Measurements from ENCODE around the gene BCAN.
A peak's percentile ranks its signal among the peaks of the same experiment; 100 is the strongest.

BCAN gene

GRCh38 chr1:156668801-156669637 is 27.1 kb downstream of the BCAN start:
- Histone ChIP-seq H3K4me3 (ENCODE audit: low read length) (no peak overlapping the region), H3K9ac (ENCODE audit: low read length) (no peak overlapping the region), H3K9me3 (ENCODE audit: control insufficient read depth, low read length) (no peaks in the 10 kb centered on the region), H3K36me3 (ENCODE audit: control insufficient read depth, insufficient read depth, low read length) (no peaks in the 10 kb centered on the region), H3K4me1 (ENCODE audit: control insufficient read depth, insufficient read depth, low read length) (peaks cover 15% of the 10 kb centered on the region), H3K27me3 (ENCODE audit: control insufficient read depth, insufficient read depth, low read length) (peaks cover 19% of the 10 kb centered on the region)

GRCh38 chr1:156669794-156670193 is 27.9 kb downstream of the BCAN start:
- H3K4me1 ChIP-seq (ENCODE audit: control insufficient read depth, insufficient read depth, low read length), result peaks cover 7% of the 10 kb centered on the region
- no peaks in the 10 kb centered on the region for H3K36me3 ChIP-seq (ENCODE audit: control insufficient read depth, insufficient read depth, low read length)
- no peaks in the 10 kb centered on the region for H3K9me3 ChIP-seq (ENCODE audit: control insufficient read depth, low read length)
- H3K4me3 ChIP-seq (ENCODE audit: low read length), result no peak overlapping the region
- H3K9ac ChIP-seq (ENCODE audit: low read length), result no peak overlapping the region
- H3K27me3 ChIP-seq (ENCODE audit: control insufficient read depth, insufficient read depth, low read length), result peaks cover 21% of the 10 kb centered on the region

DNA sequence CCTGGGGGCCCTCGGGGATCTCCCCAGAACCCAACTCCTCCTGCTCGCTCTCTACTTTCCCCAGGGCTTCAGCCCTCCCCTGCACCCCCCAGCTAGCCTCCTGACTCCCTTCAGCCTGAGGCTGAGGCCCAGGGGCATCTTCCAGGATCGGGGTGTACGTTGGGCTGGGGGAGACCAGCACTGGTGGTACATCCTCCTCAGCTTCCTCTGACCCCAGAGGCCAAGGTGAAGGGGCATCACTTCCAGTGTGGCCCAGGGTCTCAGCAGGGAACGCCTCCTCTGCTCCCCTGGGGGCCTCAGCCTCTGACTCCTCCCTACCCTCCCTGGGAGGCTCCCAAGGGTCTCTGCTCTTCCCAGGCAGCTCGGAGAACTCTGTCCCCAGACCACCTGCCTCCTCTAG is 28.4 kb downstream of the BCAN start:
- no peak overlapping the region for H3K4me3 ChIP-seq (ENCODE audit: low read length)
- H3K27me3 ChIP-seq (ENCODE audit: control insufficient read depth, insufficient read depth, low read length), result peaks cover 26% of the 10 kb centered on the region
- H3K9me3 ChIP-seq (ENCODE audit: control insufficient read depth, low read length), result no peaks in the 10 kb centered on the region
- peaks cover 3% of the 10 kb centered on the region for H3K4me1 ChIP-seq (ENCODE audit: control insufficient read depth, insufficient read depth, low read length)
- H3K9ac ChIP-seq (ENCODE audit: low read length), result no peak overlapping the region
- H3K36me3 ChIP-seq (ENCODE audit: control insufficient read depth, insufficient read depth, low read length), result no peaks in the 10 kb centered on the region

DNA sequence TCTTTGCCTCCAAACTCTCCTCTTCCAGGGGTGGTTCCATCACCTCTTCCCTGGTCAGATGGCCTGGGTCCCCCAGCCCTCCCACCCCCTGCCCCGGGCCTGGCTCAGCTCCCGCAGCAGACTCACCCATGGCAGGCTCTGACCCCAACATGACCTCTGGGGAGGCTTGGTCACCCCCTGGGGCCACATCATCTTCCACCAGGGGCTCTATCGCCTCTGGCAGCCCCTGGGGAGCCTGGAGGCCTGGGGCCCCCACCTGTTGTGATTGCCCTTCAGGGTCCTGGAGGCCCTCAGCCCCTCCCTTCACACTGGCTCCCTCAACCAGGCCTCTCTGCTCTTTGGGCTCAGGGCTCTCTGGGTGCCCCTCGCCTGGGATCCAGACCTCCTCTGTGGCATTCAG is 28.9 kb downstream of the BCAN start:
- H3K9ac ChIP-seq (ENCODE audit: low read length), result no peak overlapping the region
- no peaks in the 10 kb centered on the region for H3K9me3 ChIP-seq (ENCODE audit: control insufficient read depth, low read length)
- H3K4me3 ChIP-seq (ENCODE audit: low read length), result no peak overlapping the region
- H3K36me3 ChIP-seq (ENCODE audit: control insufficient read depth, insufficient read depth, low read length), result no peaks in the 10 kb centered on the region
- H3K4me1 ChIP-seq (ENCODE audit: control insufficient read depth, insufficient read depth, low read length), result no peaks in the 10 kb centered on the region
- H3K27me3 ChIP-seq (ENCODE audit: control insufficient read depth, insufficient read depth, low read length), result peaks cover 30% of the 10 kb centered on the region

GRCh38 chr1:156671804-156672203 is 29.9 kb downstream of the BCAN start:
- H3K4me1 ChIP-seq (ENCODE audit: control insufficient read depth, insufficient read depth, low read length), result peaks cover under 1% of the 10 kb centered on the region

GRCh38 chr1:156673387-156674121 is 31.6 kb downstream of the BCAN start:
- no peaks in the 10 kb centered on the region for H3K9me3 ChIP-seq (ENCODE audit: control insufficient read depth, low read length)
- peaks cover 57% of the 10 kb centered on the region for H3K27me3 ChIP-seq (ENCODE audit: control insufficient read depth, insufficient read depth, low read length)
- no peaks in the 10 kb centered on the region for H3K36me3 ChIP-seq (ENCODE audit: control insufficient read depth, insufficient read depth, low read length)
- H3K4me3 ChIP-seq (ENCODE audit: low read length), result no peak overlapping the region
- H3K9ac ChIP-seq (ENCODE audit: low read length), result peak overlapping the region; percentile 12
- peaks cover 12% of the 10 kb centered on the region for H3K4me1 ChIP-seq (ENCODE audit: control insufficient read depth, insufficient read depth, low read length)

More at GRCh38 chr1:156671804-156672203, 29.9 kb downstream of the BCAN start:
- Histone ChIP-seq H3K27me3 (ENCODE audit: control insufficient read depth, insufficient read depth, low read length) (peaks cover 40% of the 10 kb centered on the region), H3K9ac (ENCODE audit: low read length) (no peak overlapping the region), H3K9me3 (ENCODE audit: control insufficient read depth, low read length) (no peaks in the 10 kb centered on the region), H3K36me3 (ENCODE audit: control insufficient read depth, insufficient read depth, low read length) (no peaks in the 10 kb centered on the region), H3K4me3 (ENCODE audit: low read length) (no peak overlapping the region)

DNA sequence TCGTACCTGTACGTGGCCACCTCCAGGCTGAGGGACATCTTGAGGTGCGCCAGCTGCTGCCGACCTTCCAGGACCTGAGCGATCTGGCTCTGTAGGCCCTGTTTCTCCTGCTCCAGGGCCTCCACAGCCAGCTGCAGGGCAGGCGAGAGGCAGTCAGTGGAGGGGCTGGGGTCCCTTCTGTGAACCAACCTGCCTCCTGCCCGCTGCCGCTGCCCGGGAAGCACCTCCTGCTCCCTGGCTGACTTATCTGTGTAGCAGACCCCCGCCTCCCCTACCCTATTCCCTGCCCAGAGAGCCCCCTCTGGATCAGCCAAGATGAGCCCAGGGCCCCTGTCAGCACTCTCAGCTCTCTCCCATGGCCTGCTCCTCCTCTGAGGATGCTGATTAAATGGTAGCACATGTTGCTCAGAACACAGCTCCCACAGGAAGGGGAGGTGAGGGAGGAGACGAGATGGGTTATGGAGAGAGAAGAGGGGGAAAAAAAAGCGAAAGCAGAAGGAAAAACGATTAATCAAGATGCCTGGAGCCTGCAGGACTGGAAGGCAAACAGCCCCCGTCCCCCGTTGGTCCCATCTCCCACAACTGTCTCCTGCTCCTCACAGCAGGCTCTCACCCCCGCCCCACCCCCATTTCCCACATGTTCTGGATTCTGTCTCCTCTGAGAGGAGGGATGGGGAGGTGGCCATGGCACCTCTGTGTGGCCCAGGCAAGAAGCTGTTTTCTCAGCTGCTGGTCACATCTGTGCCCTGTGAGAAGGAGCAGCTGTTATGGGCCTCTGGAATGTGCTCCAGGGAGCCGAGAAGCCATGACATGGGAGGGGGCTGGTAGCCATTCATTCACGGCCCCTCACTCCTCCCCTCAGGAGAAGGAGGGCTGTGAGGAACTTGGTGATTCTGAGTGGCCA is 33.5 kb downstream of the BCAN start:
- H3K4me1 ChIP-seq (ENCODE audit: control insufficient read depth, insufficient read depth, low read length), result peaks cover 12% of the 10 kb centered on the region
- no peak overlapping the region for H3K9ac ChIP-seq (ENCODE audit: low read length)
- H3K4me3 ChIP-seq (ENCODE audit: low read length), result no peak overlapping the region

DNA sequence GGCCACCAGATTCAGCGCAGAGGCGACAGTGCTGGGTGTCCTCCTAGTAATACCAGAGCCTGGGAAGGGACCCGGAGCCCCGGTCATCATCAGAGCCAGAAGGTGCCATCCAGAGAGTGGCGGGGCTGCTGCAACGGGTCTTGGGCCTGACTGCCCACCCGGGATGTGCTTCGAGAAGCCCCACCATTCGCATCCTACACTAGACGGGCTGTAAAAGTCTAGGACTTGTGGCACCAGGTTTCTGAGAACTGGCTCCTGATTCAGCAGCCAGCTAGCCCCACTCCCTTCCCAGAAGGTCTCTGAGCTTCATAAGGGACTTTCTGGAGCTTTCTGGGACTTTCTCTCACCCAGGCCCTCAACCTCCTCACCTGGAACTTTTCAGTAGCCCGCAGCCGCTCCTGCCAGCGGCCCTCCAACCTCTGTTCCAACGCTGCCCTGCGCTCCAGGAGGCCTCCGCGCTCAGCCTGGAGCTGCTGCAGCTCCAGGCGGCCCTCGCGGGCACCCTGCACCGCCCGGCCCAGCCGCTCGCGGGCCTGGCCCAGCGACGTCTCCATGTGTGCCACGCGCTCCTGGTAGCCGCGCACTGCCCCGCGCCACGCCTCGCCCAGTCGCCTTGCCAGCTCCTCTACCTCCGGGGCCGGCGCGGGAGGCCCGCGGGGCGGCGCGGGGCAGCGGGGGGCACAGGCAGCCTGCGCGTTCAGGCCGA is 34.4 kb downstream of the BCAN start:
- H3K4me3 ChIP-seq (ENCODE audit: low read length), result no peak overlapping the region
- no peaks in the 10 kb centered on the region for H3K9me3 ChIP-seq (ENCODE audit: control insufficient read depth, low read length)
- peaks cover 12% of the 10 kb centered on the region for H3K4me1 ChIP-seq (ENCODE audit: control insufficient read depth, insufficient read depth, low read length)
- H3K27me3 ChIP-seq (ENCODE audit: control insufficient read depth, insufficient read depth, low read length), result peaks cover 76% of the 10 kb centered on the region
- no peak overlapping the region for H3K9ac ChIP-seq (ENCODE audit: low read length)
- no peaks in the 10 kb centered on the region for H3K36me3 ChIP-seq (ENCODE audit: control insufficient read depth, insufficient read depth, low read length)

More for the DNA sequence above, 33.5 kb downstream of the BCAN start:
- H3K36me3 ChIP-seq (ENCODE audit: control insufficient read depth, insufficient read depth, low read length), result no peaks in the 10 kb centered on the region
- H3K9me3 ChIP-seq (ENCODE audit: control insufficient read depth, low read length), result no peaks in the 10 kb centered on the region
- H3K27me3 ChIP-seq (ENCODE audit: control insufficient read depth, insufficient read depth, low read length), result peaks cover 76% of the 10 kb centered on the region

DNA sequence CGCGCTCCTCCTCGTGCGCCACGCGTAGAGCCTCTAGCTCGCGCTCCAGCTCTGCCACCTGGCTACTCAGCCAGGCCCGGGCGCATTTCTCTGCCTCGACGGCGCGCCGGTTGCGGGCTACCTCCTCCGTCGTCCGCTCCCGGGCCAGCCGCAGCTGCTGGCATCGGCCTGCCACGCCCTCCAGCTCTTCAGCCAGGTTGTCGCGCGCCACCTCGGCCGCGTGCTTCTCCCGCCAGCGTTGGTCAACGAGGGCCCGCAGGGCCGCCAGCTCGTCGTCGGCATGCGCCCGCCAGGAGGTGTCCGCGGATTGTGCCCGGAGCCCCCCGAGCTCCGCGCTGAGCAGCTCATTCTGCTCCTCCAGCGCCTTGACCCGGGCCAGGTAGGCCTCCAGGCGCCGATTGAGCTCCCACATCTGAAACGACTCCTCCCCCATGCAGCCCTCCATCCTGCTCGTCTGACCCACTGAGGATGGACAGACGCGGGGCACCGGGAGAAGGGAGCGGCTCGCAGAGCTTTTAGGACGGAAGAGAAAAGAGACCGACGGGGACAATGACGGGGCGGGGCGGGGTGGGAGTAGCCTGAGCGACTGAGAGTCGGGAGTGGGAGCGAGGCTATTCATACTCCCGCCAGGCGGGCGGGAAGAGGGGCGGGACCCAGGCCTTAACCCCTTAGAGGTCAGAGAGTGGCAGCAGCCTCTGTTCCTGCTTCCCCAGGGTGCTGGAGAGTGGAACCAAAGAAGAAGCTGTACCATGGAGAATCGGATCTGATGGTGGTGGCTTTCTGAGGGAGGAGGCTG is 35.1 kb downstream of the BCAN start, which contains the start of gene NES:
TSS of gene NES (minus strand) at position 588 of the 796 bp plus-strand sequence. CDS start at position 445, 143 bp downstream.
- peak within 1 kb of the TSS; percentile 29 for H3K9ac ChIP-seq (ENCODE audit: low read length)
- H3K4me3 ChIP-seq (ENCODE audit: low read length), result no peak within 1 kb of the TSS
- no peaks in the 10 kb centered on the region for H3K36me3 ChIP-seq (ENCODE audit: control insufficient read depth, insufficient read depth, low read length)
- no peaks in the 10 kb centered on the region for H3K9me3 ChIP-seq (ENCODE audit: control insufficient read depth, low read length)
- peaks cover 80% of the 10 kb centered on the region for H3K27me3 ChIP-seq (ENCODE audit: control insufficient read depth, insufficient read depth, low read length)
- peaks cover 12% of the 10 kb centered on the region for H3K4me1 ChIP-seq (ENCODE audit: control insufficient read depth, insufficient read depth, low read length)

DNA sequence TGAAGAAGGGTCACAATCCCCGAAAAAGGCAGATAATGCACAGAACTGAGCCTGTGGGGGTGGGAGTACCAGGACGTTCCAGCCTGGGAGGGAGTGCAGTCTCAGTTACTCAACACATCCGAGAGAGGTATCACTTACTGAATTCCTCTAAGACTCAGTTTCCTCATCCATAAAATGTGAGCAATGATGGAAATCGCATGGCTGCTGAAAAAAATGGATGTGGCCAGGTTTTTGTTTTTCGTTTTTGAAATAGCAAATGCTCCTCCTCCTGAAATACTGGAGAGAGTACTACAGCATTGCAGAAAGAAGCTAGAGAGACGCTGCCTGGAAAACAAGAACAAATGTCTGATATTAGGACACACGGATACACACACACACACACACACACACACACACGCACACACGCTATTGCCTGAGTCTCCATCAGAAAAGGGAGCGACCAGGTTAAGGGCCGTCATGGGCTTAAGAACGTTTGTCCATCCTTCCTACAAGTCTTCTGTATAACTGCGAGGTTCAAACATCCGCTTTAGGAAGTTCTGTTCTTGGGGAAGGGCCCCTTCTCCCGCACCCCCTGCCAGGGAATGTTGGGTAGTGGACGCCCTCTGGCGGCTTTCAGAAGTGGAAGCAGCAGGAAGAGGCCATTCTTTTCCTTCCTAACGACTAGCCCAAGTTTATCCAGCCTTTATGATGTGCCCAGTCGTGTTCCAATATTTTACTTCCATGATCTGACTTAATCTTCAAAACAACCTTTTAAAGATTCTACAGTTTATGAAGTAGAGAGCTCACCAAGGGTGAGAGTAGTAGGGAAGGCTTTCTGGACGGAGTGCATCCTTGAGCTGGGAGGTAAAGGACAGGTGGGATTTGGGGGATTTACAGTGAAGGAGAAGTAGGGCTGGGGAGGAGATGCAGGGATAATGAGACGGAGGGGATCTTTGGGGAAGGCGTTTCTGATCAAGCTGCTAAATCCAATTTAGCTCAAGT is 36.0 kb downstream of the BCAN start:
- H3K9ac ChIP-seq (ENCODE audit: low read length), result peak overlapping the region; percentile 29
- no peaks in the 10 kb centered on the region for H3K9me3 ChIP-seq (ENCODE audit: control insufficient read depth, low read length)
- H3K27me3 ChIP-seq (ENCODE audit: control insufficient read depth, insufficient read depth, low read length), result peaks cover 80% of the 10 kb centered on the region
- peaks cover 12% of the 10 kb centered on the region for H3K4me1 ChIP-seq (ENCODE audit: control insufficient read depth, insufficient read depth, low read length)
- no peaks in the 10 kb centered on the region for H3K36me3 ChIP-seq (ENCODE audit: control insufficient read depth, insufficient read depth, low read length)
- no peak overlapping the region for H3K4me3 ChIP-seq (ENCODE audit: low read length)
